Urothelium cell line (cell line): Measurements from ENCODE around the gene TSPAN3.

Source experiments
- DNase-seq: peaks from one replicate; pipeline ENCODE4 v3.0.0; 2011; ENCODE audit warnings: low spot score, mixed read lengths
- FAIRE-seq: peaks from 2 replicates; lab custom pipeline; 2011; peaks lifted over from hg19 to GRCh38; lab: Jason Lieb, UNC

The TSPAN3 gene

DNA sequence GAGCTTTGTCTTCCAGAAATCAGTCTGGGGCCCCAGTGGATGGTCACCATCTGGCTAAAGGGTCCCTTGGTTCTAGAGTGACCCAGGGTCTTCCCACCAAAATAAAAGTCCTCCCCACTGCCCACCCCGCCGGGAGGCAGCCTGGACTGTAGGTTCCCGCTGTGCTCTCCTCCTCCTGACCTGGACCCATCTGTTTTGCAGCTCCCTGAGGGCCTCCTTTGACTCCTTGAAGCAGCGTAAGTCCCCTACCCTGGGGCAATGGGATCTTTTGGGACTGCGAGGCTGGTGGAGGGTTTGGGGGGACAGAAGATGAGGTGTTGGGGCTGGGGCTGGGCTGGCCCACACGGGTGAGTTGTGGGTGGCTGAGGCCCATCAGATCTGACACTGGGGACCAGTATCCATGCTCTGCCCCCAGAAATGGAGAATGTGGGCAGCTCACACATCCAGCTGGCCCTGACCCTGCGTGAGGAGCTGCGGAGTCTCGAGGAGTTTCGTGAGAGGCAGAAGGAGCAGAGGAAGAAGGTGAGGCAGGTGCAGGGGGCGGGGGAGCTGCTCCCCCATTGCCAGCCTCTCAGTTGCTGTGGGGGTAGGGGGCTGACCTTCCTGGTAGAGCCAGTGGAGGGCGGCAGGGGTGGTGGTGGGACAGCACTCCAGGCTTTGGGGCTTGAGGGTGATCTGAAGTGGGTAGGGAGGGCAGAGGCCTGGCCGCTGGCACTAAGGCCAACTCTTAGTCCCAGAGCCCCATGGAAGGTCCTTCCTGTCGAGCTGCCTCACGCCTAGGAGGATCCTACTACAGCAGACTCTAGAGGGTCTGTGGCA is 45.6 kb downstream of the TSPAN3 start:
- FAIRE-seq, result no peak
- DNase-seq, result no peak

DNA sequence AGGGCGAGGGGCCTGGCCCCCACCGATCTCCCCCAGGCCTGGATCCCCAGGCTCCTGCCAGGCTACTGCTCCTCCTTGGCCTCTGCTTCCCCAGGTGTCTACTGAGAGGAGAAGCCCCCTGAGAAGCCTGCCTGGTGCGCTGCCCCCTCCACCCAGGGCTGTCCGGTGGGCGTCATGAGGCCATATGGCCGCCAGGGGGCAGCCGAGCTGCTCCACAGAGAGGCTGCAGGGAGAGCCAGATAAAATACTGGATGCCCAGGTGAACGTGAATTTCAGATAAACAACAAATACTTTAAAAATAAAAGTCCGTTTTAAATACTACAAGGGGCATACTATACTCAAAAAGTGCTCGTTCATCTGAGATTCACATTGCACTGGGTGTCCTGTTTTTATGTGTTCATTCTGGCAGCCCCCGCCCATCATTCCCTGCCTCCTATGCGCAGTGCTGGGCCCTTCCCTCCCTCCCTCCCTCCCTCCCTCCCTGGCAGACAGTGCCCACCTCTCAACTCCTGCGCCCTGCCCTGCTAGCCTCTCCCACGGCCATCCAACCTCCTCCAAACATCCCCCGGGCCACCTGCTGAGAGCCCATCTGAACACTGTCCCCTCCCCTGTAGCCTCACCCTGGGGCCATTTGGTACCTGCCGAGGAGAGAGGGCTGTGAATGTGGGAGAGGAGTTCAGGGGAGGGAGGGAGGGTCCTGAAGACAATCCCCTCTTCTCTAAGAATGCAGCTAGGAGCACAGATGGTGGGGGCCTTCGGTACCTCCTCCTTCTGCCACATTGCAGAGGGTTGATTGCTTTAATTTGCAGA is 46.4 kb downstream of the TSPAN3 start:
- DNase-seq (peak; percentile 77), FAIRE-seq (peak; percentile 74)

- DNase-seq, result no peak
These were observed 47.2 kb downstream of the TSPAN3 start for GRCh38 chr15:77023576-77024272.

GRCh38 chr15:77022646-77023575 is 48.0 kb downstream of the TSPAN3 start:
- DNase-seq (no peak), FAIRE-seq (no peak)

More at GRCh38 chr15:77023576-77024272, 47.2 kb downstream of the TSPAN3 start:
- FAIRE-seq, result no peak

- FAIRE-seq (peak; percentile 44), DNase-seq (peak; percentile 71)
These were observed 49.0 kb downstream of the TSPAN3 start for GRCh38 chr15:77021803-77022381.

GRCh38 chr15:77021088-77021481 is 49.8 kb downstream of the TSPAN3 start:
- FAIRE-seq (no peak), DNase-seq (no peak)

GRCh38 chr15:77020348-77021087 is 50.4 kb downstream of the TSPAN3 start:
- no peak for DNase-seq
- no peak for FAIRE-seq

GRCh38 chr15:77019521-77020331 is 51.2 kb downstream of the TSPAN3 start:
- peak; percentile 23 for FAIRE-seq
- DNase-seq, result no peak

DNA sequence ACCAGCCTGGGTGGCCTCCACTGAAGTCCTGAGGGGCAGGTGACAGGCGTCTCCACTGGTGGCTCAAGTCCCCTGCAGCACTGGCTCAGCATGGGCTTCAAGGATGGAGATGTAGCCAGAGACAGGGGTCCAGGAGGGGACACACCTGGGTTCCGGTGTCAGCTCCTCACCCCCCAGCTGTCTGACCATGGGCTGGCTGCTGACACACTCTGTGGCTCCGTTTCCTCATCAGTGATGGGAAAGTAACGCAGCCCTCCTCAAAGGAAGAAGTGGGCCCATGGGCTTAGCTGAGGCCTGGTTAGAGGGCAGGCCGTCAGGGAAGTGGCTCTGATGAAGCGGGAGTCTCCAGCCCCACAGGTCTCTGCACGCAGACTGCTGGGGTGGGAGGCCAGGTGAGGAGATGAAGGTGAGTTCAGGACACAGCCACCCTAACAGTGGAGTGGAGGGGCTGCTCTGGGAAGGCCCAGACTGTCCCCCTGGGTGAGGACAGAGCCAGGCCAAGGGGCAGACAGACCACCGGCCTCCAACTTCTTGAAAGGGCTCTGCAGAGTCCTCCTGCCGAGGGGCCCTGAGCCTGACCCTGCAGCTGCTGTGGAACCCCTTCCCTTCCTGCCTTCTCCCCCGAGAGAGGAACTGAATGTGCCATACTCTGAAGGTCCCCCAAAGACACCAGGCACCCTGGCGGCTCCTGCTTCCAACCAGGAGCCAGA is 52.0 kb downstream of the TSPAN3 start:
- FAIRE-seq, result peak; percentile 5
- no peak for DNase-seq

DNA sequence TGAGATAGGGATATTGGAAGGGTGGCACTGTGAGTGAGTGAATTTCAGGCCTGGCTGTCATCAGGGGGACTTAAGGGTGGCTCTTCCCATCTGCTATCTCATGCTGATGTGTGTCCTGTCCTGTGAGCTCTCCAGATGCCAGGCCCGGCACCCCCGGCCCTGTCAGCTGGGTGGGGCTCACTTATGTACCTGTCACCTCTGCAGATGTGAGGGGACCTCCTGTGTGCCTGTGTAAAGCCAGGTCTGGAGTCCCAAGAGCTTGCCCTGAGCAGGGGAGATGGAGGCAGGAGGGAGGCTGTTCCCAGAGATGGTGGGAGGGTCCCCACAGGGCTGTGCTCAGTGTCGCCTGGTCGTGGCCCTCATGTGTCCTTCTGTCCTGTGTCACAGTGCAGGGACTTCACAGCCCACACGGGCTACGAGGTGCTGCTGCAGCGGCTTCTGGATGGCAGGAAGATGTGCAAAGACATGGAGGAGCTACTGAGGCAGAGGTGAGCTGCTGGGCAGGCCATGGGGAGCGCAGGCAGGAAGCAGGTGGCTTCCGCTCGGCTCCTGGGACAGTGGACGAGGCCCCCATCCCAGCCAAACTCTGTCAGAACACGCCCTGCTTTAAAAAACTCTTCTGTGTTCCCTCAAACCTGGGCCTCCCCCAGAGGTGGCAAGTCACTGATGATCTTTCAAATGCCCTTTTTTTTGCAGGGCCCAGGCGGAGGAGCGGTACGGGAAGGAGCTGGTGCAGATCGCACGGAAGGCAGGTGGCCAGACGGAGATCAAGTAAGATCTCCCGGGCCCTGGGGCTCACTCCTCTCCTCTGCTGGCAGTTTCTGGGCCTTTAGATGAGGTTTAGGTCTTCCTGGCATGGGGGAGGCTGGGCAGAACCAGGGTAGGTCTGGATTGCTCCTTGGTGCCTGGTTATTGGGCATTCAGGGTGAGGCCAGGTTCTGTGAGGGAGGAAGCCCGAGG is 52.9 kb downstream of the TSPAN3 start:
- FAIRE-seq (no peak), DNase-seq (no peak)

GRCh38 chr15:77017091-77017660 is 53.7 kb downstream of the TSPAN3 start:
- DNase-seq (no peak), FAIRE-seq (no peak)

DNA sequence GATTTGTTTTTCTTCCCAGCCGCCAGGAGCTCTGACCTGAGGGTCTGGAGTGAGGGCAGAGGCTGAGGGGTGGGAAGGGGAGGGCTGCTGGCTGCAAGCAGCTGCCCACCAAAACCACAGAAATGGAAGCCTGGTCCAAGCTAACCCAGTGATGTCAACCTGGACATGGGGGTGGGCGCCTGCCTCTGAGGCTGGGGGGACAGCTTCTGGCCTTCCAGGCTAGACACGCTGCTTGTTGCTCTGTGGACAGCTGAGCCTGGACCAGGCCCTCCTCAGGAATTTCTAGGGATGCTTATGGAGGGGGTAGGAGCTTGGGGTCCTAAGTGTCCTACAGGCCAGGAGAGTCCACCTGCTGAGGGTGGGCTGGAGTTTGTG is 54.6 kb downstream of the TSPAN3 start:
- DNase-seq (no peak), FAIRE-seq (no peak)

DNA sequence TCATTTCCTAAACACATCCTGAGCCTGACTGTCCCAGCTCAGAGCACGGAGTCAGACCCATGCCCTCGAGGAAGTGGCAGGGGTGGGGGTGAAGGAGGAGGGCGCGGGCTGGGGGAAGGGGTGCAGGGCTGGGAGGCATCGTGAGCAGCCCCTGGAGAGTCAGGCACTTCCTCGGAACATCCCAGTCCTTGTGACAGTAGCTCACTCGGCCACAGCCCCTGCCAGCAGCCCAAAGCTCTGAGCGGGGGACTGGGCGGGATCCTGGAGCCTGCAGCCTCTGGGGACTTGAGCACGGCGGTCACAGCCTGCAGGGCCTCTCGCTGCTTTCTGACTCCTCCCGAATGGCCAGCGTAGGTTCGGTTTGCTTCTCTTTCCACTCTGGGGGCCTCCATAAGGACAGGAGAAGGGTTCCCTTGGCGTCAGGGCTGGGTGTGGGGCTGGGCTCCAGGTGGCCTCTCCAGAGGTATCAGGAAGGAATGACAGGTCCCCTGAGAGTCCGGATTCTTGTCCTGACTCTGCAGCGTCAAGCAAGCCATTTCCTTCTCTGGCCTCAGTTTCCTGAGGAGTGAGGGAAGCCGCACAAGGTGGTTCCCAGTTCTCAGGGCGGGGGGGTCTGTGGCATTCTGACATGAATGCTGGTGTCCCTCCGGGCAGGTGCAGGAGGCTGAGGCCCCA is 55.1 kb downstream of the TSPAN3 start:
- FAIRE-seq (no peak), DNase-seq (no peak)

DNA sequence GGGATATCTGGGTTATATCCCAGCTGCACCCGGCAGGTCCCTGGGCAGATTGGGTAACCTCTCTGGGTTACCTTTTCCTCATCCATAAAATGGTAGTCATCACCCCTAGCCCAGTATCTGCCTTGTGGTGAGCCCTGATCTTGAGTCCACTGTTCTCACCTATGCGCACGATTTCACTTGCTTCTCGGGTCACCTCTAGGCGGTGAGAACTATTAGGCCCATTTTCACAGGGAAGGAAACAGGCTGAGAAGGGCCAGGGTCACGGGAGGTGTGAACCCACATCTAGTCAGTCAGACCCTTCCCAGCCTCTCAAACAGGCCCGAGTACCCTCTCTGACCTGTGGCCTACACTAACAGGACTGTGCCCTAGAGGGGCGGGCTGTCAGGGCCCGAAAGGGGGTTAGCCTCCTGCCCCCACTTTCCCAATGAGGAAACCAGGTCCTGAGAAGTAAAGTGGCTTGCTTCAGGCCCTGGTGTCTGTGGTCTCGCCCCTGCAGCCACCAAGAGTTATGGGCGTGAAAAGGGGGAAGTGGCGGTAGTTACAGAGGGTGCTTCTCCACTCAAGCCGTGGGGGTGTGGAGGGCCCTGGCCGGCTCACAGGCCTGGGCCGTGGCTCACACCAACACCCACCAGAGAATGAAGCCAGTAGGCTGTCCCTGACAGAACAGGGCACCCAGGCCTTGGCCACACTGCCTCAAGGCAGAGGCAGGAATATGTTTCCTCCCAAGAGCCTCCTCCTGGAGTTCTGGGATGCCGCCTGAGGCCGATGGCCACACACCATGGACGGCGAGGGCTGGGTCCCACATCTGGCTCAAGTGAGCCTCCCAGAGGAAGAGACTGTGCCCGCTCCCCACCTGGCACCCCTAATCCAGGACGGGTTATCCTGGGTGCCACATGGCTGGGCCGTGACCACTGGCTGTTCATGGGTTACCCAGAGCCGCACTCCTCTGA is 56.5 kb downstream of the TSPAN3 start:
- FAIRE-seq (peak; percentile 9), DNase-seq (no peak)

GRCh38 chr15:77013776-77014131 is 57.2 kb downstream of the TSPAN3 start:
- FAIRE-seq (no peak), DNase-seq (peak; percentile 83)
